Measurements from ENCODE around the gene TP53I13. TPM values are rescaled to one million over a fixed set of nuclear protein-coding genes. Genes with fewer than 3 reads are reported as not detected.

Gene TP53I13
- total RNA-seq, 1 experiment from 2014 or later = 29.6 TPM

DNA sequence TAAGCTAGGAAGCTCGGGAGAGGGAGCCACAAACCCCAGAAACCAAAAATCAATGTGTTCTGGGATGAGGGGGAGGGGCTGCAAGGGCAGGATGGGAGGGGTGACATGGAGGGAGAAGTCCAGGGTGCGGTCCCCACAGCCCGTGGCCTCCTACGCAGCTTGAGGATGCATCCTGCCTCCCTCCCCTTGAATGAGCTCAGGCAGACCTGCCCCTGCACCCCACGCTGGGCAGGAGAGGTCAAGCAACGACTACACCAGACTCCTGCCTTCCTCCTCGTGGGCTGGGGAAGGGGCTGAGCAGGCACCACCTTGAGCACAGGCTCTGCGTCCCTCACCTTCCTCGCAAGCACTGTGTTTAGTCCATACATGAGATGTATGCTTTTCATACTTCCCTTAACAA is 28.3 kb downstream of the TP53I13 start:
- no peak overlapping the region for H3K27ac Mint-ChIP-seq (ENCODE audit: low read depth, unreplicated experiment)
- TF ChIP-seq, protein P1, sequence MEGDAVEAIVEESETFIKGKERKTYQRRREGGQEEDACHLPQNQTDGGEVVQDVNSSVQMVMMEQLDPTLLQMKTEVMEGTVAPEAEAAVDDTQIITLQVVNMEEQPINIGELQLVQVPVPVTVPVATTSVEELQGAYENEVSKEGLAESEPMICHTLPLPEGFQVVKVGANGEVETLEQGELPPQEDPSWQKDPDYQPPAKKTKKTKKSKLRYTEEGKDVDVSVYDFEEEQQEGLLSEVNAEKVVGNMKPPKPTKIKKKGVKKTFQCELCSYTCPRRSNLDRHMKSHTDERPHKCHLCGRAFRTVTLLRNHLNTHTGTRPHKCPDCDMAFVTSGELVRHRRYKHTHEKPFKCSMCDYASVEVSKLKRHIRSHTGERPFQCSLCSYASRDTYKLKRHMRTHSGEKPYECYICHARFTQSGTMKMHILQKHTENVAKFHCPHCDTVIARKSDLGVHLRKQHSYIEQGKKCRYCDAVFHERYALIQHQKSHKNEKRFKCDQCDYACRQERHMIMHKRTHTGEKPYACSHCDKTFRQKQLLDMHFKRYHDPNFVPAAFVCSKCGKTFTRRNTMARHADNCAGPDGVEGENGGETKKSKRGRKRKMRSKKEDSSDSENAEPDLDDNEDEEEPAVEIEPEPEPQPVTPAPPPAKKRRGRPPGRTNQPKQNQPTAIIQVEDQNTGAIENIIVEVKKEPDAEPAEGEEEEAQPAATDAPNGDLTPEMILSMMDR (IDR thresholded peaks at IDR 0.05; ENCODE audit: unreplicated experiment) = no peak
- H3K27me3 Mint-ChIP-seq (ENCODE audit: insufficient read depth, unreplicated experiment) = no peaks in the 10 kb centered on the region
- intact Hi-C loops (cut with micrococcal nuclease) = no loop called here
- BruUV-seq (replicated peaks) = no TSS peak
- no peaks in the 10 kb centered on the region for H3K36me3 Mint-ChIP-seq (ENCODE audit: insufficient read depth, unreplicated experiment)
- ChIA-PET CTCF (interaction anchor here (0.6 to 0.7 kb wide), 2 partner anchors 16 to 17 kb away, joined by 3 to 4 read pairs; no protein-coding TSS in a partner anchor), POLR2A (no interaction called here)
- DNase-seq (ENCODE audit: unreplicated experiment) = no peak
- H3K4me3 Mint-ChIP-seq (ENCODE audit: unreplicated experiment) = no peak overlapping the region
- no peaks in the 10 kb centered on the region for H3K4me1 Mint-ChIP-seq (ENCODE audit: insufficient read depth, unreplicated experiment)
- no peaks in the 10 kb centered on the region for H3K9me3 Mint-ChIP-seq (ENCODE audit: unreplicated experiment)

DNA sequence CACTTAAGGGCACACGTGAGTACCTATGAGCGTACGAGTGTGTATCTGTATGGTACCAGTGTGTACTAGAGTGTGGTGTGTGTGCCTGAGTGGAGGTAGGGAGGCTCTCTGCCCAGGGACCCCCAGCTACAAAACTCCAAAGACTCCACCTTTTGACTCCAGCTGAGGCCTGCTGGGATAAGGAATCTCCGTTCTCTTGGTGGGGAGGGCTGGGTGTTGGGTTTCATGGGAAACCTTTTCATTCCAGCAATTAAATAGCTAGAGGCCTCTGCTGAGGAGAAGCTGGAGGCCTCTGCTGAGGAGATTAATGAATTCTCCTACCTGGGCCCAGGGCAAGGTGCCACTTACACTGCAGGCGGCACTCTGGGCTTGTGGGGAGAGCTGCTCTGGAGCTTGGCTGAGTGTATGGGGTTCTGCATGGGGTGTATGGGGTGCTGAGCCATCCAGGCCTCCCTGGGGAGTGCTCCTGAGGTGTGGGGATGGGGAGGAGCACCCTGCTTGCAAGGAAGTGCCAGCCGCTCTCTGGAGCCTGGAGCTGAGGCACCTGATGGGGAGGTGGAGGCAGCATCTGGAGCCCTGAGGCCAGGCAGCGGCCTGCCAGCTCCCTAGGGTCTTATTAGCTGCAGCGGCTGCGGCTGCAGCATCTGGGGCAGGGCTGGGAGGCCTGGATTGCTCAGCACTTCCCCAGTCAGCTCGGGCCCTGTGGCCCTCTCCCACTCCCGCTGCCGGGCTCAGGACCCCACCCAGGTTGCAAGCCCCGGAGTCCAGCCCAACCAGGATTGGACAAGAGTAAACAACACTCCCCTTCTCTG is 29.1 kb downstream of the TP53I13 start:
- intact Hi-C loops (cut with micrococcal nuclease) = no loop called here
- TF ChIP-seq, protein P1 (IDR thresholded peaks at IDR 0.05; ENCODE audit: unreplicated experiment) = no peak
- no TSS peak for BruUV-seq (replicated peaks)
- Mint-ChIP-seq H3K4me3 (ENCODE audit: unreplicated experiment) (no peak overlapping the region), H3K4me1 (ENCODE audit: insufficient read depth, unreplicated experiment) (no peaks in the 10 kb centered on the region), H3K9me3 (ENCODE audit: unreplicated experiment) (no peaks in the 10 kb centered on the region), H3K27me3 (ENCODE audit: insufficient read depth, unreplicated experiment) (no peaks in the 10 kb centered on the region), H3K36me3 (ENCODE audit: insufficient read depth, unreplicated experiment) (no peaks in the 10 kb centered on the region), H3K27ac (ENCODE audit: low read depth, unreplicated experiment) (no peak overlapping the region)
- ChIA-PET CTCF (interaction anchor here (0.6 to 1.2 kb wide), 5 partner anchors 16 to 265 kb away, joined by 3 to 4 read pairs (median 3); no protein-coding TSS in a partner anchor), POLR2A (no interaction called here)
- DNase-seq (ENCODE audit: unreplicated experiment) = no peak

DNA sequence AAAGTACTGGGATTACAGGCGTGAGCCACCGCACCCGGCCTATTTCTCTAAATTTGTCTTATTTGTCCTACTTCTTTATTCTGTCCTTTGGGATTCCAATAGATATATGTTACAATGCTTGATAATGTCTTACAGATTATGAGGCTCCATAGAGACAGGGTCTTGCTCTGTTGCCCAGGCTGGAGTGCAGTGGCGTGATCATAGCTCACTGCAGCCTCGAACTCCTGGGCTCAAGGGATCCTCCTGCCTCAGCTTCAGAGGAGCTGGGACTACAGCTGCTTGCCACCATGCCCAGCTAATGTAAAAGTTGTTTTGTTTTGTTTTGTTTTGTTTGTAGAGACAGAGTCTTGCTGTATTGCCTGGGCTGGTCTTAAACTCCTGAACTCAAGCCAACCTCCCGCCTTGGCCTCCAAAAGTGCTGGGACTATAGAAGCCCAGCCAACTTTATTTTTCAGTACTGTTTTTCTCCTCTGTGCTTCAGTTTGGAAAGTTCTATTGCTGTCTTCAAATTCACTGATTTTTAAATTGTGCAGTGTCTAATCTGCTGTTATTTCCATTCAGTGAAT is 34.7 kb downstream of the TP53I13 start:
- Mint-ChIP-seq H3K27ac (ENCODE audit: low read depth, unreplicated experiment) (no peak overlapping the region), H3K36me3 (ENCODE audit: insufficient read depth, unreplicated experiment) (no peaks in the 10 kb centered on the region), H3K9me3 (ENCODE audit: unreplicated experiment) (no peaks in the 10 kb centered on the region), H3K27me3 (ENCODE audit: insufficient read depth, unreplicated experiment) (no peaks in the 10 kb centered on the region), H3K4me1 (ENCODE audit: insufficient read depth, unreplicated experiment) (no peaks in the 10 kb centered on the region), H3K4me3 (ENCODE audit: unreplicated experiment) (no peak overlapping the region)
- intact Hi-C loops (cut with micrococcal nuclease) = no loop called here
- no TSS peak for BruUV-seq (replicated peaks)
- ChIA-PET POLR2A (no interaction called here), CTCF (interaction anchor here (1.0 kb wide), 2 partner anchors 11 to 204 kb away, joined by 3 read pairs; no protein-coding TSS in a partner anchor)
- DNase-seq (ENCODE audit: unreplicated experiment) = no peak
- TF ChIP-seq, protein P1 (IDR thresholded peaks at IDR 0.05; ENCODE audit: unreplicated experiment) = no peak

DNA sequence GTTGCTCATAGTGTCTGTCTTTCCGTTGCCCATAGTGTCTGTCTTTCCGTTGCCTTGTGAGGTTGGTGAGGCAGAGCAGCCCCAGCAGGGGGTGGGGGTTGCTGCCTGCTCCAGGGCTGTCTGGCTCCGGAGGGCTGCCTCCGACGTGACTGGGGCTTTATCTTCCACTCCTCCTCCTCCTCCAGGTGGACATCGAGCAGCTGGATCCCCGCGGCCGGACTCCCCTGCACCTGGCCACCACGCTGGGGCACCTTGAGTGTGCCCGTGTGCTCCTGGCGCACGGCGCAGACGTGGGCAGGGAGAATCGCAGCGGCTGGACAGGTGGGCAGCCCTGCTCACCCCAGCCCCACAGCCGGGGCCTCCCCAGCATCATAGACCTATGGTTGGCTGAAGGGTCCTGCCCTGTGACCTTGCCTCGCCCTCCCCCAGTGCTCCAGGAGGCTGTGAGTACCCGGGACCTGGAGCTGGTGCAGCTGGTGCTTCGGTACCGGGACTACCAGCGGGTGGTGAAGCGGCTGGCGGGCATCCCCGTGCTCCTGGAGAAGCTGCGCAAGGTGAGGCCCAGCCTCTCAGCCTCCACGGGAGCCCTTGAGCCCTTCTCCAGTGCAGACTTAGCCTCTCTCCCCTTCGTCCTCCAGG is 39.2 kb downstream of the TP53I13 start:
- Mint-ChIP-seq H3K27ac (ENCODE audit: low read depth, unreplicated experiment) (no peak overlapping the region), H3K9me3 (ENCODE audit: unreplicated experiment) (no peaks in the 10 kb centered on the region), H3K36me3 (ENCODE audit: insufficient read depth, unreplicated experiment) (no peaks in the 10 kb centered on the region), H3K27me3 (ENCODE audit: insufficient read depth, unreplicated experiment) (no peaks in the 10 kb centered on the region), H3K4me3 (ENCODE audit: unreplicated experiment) (no peak overlapping the region), H3K4me1 (ENCODE audit: insufficient read depth, unreplicated experiment) (no peaks in the 10 kb centered on the region)
- TF ChIP-seq, protein P1 (IDR thresholded peaks at IDR 0.05; ENCODE audit: unreplicated experiment) = no peak
- no TSS peak for BruUV-seq (replicated peaks)
- ChIA-PET CTCF (interaction anchor here (0.9 to 1.3 kb wide), 5 partner anchors 9 to 48 kb away, joined by 3 to 6 read pairs (median 3); no protein-coding TSS in a partner anchor), POLR2A (interaction anchor here (1.1 kb wide), 1 partner anchor 8 kb away, joined by 5 read pairs; no protein-coding TSS in a partner anchor)
- no peak for DNase-seq (ENCODE audit: unreplicated experiment)
- intact Hi-C loops (cut with micrococcal nuclease) = no loop called here
